HG02798 (cell line): ENCODE data around the gene HDAC9.

Source experiments
- ATAC-seq: cut with Tn5 transposase; IDR thresholded peaks from one replicate; pipeline ENCODE4 v1.9.1; 2021; ENCODE audit warnings: mild to moderate bottlenecking; ENCODE audit not compliant: unreplicated experiment, poor library complexity

The HDAC9 gene

DNA sequence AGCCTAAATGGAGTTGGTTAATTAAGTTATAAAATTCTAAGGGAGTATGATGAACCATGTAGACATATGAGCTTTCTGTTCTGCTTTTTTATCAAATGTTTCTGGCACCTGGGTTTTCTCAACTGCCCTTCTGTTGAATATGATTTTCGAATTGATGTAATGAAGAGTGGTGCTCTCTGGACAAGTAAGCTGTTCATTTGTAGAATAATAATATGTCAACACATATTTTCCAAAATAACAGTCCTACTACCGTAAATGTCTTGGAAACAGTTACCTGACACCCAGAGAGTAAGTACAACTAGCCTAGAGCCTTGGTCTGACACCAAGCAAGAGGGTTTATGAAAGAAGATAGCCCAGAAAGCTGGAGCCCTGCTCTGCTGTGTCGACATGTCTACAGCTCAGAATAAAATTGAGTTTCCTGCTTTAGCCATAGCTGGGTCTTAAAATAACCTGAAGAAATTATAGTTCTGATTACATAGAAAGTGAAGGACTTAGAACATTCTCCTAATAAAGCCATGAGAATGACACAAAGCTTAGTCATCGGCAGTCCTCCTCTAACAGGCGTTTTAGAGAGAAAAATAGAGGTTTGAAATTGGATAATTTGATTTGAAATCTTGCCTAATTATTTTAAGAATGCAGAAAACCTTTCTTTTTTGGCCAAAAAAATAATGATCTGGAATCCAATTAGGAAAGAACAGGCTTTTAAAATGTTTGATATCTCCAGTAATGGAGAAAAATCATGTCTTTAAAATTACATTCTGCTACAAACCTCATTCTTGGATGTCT is 25.1 kb downstream of the HDAC9 start:
- peak; percentile 71 for ATAC-seq

DNA sequence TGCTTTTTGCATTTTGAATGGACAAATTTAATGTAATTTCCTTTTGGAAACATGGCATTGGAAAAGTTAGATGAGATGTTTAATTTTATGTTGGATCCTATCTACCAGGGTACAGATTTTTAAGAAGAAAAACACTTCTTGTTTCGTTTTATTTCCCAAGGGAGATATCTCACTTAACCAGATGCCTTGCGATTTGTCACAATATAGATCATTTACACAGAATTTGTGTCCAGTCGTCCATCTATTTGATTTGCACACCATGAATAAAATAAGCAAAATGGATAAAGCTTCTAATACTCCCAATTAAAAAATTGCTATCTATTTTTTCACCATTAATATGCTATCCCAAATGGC is 25.7 kb downstream of the HDAC9 start:
- ATAC-seq = no peak

DNA sequence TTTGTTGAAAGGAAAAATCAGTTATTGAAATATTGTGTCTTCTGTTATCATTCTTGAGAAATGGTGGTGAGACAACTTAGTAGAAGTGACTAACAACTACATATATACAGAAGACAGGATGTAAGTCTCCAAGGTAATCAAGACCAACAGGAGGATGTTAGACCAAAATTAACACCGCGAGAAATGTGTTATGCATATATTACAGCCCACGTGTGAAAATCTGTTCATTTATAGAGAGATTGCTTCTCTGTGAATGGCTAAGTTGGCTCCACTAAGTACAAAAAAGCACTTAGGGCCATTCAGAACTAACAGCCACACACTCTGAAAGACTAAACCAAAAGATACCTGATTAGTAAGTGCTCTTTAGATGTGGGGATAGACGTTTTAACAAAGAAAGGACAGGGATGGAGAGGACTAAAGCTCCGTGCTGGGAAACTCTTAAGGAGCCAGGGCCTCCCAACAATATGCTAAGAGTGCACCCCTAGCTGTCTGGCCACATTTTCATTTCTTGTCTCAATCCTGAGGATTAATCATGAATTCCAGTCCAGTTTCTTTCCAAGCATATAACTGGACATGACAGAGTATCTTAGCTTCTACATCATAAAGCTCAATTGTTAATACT is 26.5 kb downstream of the HDAC9 start:
- ATAC-seq = peak; percentile 59

DNA sequence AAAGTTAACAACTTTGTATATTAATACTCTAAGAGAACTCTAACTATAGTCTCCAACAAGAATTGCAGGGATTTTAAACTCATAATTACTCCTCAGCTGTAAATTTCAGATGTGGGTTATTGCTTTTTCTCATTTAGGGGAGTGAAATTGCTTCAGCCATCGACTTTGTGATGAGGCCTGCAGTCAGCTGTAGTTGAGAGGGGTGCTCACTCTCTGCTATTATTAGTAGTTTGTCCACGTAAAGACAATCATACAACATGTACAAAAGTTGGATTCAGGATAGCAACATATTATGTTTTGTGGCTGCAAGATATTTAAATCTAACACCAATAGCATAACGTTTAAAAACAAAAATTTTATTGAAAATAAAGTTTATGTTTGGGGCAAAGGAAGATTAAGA is 28.7 kb downstream of the HDAC9 start:
- no peak for ATAC-seq

DNA sequence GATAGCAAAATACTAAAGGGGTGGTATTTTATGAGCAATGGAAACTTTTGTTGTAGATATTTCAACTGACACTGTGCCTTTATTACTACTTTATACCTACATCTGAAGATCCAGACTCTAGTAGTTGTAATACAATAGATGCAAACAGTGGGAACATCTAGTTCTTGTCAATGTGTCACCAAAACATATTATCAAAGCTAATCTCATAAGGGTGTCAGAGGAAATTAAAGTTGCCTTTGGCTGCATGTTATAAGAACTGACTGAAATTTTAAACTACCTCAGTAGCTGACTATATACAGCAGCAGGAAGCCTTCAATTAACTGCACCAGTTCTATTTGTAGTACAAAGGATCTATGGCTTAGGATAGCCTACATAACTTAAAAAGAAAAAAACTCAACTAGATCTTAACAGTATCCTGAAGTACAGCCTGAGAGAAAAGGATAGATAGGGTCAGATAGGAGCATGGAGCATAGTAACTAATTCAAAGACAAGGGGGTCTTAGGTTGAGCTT is 30.9 kb downstream of the HDAC9 start:
- ATAC-seq = no peak

DNA sequence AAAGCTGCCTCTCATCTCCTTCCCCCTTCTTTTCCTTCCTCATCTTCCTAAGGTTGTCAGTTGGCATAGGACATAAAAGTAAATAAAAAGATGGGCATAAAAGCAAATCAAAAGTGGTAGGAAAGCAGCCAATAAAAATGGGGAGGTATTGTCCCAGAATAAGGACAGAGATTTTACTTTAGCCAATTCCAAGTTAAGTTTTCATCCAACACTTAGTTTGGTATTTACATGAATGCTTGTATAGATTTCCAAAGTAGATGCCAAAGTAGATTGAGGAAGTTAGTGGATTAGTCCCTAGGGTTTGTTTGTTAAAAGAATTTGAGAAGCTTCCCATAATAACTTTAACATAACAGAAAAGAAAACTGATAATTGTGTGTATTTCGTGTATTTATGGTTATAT is 33.7 kb downstream of the HDAC9 start:
- ATAC-seq = no peak

DNA sequence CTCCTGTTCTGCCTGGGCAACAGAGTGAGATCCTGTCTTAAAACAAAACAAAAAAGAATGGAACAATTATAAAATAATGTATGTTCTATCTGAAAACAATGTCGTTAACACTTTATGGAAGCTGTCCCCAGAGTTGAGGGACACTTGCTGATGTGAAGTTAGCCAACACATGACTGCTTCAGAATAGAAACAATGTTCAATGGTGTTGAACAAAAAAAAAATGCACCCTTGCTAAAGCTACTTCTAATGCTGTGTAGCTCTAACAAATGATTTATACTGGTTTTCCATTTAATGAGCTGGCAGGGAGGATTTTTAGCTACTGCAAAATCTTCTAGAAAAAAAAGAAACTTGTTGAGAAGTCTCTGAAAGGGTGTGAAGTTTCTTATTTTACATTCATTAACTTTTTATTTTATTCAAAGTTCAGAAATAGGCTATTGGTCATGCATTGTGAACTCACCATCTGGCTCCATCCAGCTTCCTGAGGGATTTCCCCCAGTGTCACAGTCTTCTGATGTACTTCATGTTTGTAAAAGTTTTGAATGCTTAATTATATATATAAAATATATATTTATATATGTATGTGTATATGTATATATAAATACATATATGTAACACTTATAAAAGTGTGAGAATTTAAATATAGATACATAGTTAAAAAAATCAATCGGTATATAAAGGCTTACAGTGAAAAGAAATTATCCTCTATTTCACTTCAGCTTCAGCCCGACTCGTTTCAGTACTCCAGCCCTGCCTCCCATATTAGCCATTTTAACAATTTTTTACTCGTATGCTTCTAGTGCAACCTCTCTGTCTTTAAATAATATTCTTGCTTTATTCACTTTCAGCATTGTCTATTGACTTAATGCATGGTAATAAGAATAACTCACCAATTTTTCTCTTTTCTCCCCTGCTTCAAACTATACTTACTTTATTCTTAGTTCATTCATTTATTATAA is 35.0 kb downstream of the HDAC9 start:
- ATAC-seq = peak; percentile 74

DNA sequence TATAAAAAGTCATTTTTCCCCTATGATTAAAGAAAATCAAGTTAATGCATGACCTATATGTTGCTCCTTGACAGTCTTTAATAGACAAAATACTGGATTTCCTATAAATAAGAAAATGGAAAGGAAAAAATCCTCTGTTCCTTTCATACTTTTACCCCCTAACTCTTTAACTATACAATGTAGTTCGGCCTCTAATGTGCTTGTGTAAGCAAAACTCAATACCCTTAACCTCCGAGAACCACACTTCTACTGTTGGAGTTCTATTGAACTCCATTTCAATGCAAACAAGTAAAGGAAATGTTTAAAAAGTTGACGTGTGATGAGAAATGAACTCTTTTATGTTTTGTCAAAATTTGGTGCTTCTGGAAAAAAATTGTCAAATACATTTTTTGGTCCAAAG is 36.0 kb downstream of the HDAC9 start:
- ATAC-seq = no peak

DNA sequence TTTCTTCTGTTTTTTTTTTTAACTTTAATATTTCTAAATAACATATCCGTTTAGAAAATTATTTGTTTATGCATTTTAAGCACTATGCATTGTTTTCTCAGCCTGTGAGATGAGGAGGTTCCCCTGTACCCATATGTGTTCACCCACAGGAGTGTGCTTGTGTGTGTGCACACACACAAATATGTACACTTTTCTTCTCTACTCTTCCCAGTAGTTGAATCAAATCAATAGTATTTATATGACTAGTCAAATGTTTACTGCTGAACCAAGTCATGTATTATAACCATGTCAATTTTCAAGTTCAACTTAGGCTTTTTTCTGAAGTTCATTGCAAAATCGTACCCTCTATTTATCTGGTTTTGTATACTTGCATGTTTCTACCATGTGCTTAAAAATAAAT is 37.3 kb downstream of the HDAC9 start:
- ATAC-seq = no peak

DNA sequence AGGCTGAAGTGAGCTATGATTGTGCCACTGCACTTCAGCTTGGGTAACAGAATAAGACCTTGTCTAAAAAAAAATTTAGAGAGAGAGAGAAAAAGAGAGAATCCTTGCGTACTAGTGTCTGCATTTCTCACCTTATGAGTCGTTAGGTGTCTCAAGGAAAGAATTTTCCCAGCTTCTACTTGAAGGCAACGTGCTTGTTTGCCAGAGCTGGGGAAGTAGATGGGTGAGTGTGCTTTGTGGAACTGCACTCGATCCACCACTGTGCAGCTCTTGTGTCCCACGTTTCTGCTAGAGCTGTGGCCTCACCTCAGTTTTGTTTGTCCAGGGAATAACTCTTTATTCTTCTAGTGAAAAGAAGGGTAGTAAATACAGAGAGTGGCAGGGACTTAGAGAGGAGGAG is 38.9 kb downstream of the HDAC9 start:
- ATAC-seq = no peak

DNA sequence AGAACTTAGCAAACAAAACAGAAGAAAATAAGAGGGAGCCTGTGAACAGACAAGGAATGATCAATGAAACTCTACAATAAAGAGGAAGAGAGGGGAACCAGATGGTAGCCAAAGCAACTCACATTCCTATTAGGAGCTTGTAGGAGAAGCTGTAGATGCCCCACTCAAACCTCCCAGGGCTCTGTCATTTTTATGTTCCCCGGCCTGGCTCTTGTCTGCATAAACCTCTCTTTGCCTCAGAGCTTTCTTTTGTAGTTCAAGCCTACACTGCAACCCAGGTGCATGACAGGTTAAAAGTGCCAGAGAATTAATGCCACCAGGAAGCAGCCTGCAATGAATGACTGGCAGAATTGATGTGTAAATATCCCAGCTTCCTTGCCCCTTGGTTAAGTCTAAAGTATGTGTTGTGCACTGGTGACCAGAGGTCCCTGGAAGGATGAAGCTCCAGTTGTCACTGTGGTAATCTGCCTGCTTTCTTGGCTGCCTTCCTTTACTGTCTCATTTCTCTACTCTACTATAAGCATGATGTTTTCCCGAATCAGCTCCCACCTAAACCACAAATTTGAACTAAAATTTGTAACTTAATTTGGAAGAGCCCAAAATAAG is 40.4 kb downstream of the HDAC9 start:
- no peak for ATAC-seq

DNA sequence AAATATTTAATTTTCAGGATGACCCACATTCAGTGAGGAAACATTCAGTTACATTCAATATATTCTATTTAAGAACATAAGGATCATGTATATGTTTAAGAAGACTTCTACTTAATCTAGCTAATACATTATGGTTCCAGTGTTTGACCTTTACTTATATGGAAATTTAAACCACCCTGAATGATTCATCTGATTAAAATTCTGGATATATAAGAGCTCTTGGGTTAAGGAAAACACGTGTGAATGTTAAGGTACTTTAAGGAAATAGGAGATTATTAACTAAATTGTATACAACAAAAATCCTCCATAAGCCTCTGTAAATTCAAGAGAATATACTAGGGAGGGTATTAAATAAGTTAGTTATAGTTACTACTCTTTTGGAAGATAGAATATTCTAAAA is 40.9 kb downstream of the HDAC9 start:
- ATAC-seq = no peak

DNA sequence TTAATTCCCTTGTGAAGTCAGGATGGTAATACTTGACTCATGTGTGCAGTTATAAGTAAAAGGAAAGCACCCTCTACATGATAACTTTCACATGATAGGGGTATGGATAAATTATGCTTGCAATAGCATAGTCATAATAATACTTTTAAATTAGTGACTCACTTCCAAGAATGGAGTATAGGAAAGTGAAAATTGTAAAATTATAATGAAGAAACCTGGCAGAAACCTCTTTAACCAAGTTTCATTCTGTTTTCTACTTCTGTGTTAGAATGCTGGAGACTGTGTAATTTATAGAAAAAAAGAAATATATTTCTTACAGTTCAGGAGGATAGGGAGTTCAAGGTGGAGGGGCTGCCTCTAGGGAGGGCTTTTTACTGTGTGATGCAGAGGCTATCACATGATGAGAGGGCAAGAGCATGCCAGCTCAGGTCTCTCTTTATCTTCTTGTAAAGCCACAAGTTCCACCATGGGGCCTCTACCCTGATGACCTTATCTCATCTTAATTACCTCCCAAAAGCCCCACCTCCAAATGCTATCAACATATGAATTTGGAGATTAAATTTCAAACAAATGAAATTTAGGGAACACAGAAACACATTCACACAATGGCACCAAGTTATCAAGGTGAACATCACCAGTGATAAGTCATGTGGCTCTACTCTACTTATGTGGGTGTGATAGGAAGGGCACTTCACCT is 43.2 kb downstream of the HDAC9 start:
- ATAC-seq = peak; percentile 76

DNA sequence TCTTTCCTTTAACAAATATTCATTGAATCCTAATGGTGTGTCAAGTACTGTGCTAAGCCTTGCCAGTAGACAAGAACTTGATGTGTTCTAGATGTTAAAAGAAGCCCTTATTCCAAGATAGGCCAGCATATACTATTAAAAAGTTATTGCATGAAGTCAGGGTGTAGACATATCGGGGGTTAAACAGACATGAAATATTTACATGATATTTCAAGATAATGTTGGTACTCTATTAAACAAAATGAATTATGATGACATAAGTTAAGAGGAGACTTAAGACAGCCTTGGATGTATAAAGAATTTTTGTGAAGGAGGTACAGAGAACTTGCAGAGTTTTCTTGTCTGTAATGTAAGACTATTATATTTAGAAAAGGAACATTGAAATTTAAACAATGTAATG is 44.8 kb downstream of the HDAC9 start:
- ATAC-seq = no peak

DNA sequence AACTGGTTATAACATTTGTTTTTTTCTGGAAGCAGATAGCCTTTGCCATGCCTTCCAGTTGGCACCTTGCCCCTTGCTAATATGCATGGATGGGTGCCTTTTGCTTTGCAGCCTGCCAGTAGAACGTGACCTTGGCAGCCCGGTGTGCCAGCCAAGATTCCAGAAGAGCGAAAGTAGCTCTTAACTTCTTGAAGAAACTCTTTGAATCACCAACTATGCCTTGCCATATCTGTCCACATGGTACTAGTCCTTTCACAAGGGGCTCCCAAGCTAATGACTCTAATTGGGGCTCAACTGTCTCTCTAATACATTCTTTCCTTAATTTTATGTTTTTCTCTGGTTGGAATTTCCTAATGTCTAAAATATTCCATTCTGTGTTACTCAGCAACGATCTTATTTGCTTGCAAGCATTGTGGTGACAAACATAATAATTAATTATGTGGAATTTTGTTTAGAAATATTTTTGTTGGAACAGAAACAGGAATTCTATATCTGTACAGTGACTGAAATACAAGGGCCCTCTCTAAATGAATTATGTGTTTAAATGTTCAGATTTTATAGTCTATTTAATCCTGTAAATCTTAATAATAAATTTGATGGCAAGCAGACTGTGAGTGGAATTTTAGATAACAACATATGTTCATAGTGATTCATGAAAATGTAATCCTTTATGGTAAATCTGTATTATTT is 45.8 kb downstream of the HDAC9 start:
- no peak for ATAC-seq

DNA sequence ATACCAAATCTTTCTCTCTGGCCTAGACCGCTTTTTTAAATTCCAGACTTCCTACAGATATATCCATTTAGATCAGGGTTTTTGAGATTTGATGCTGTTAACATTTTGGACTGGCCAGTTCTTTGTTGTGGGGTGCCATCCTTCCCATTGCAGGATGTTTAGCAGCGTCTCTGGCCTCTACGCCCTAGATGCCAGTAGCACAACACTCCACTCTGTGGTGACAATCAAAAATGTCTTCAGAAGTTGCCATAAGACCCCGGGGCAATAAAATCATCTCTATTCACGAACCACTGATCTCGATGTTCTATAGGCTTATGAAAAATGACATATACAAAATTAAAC is 46.3 kb downstream of the HDAC9 start:
- ATAC-seq = no peak

DNA sequence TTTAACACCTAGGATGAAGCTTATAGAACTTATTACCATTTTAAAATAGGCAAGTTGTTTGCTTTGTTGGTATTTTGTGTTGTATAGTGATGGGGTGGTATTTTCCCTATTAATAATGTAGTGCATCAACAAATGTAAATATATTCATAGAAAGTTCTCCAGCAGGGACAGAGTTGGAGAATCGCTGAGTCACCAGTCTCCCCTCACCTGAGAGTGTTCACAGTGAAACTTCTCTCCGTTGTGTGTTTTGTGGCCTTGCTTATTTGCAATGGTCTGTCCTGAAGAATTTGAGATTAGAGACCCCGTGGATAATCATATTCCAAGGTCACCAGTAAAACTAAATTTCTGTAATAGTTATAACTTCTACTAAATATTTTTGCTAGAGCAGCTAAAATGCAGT is 51.0 kb downstream of the HDAC9 start:
- ATAC-seq = no peak

DNA sequence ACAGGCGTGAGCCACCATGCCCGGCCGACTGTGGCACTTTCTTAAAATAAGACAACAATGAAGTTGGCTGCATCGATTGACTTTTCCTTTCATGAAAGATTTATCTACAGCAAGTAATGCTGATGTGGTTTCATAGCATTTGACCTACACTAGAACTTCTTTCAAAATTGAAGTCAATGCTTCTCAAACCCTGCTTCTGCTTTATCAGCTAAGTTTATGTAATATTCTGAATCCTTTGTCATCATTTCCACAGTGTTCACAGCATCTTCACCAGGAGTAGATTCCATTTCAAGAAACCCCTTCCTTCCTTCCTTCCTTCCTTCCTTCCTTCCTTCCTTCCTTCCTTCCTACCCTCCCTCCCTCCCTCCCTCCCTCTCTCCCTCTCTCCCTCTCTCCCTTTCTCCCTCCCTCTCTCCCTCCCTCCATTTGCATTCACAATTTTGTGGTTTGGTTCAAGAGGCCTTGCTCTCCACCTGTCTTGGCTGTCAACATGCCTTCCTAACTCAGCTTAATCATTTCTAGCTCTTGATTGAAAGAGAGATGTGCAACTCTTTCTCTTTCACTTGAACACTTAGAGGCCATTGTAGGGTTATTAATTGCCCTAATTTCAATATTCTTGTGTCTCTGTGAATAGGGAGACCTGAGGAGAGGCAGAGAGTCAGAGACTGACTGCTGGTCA is 52.1 kb downstream of the HDAC9 start:
- peak; percentile 77 for ATAC-seq

DNA sequence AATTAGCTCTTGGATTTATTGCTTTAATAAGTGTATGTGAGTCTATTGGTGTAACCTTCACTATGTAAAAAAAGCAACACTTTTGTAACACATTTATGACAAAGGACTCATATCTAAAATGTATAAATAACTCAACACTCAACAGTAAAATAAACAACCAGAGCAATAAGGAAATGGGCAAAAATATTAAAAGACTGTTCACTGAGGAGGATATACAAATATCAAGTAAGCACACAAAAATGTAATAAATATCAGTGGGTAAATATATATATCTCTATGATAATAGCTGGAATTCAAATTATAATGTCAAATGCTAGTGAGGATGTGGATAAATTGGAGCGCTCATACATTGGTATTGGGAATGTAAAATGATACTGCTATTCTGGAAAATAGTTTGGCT is 53.0 kb downstream of the HDAC9 start:
- no peak for ATAC-seq
